A673 (cell line): ENCODE results near the gene PMPCA. TPM values are rescaled to one million over a fixed set of nuclear protein-coding genes. Genes with fewer than 3 reads are reported as not detected.

Experiments used
- BruUV-seq: library from RNA; stranded (reverse); fragments of 400-500 nt; replicated peaks from 2 replicates; lab custom pipeline; 2021; lab: Mats Ljungman, UMichigan
- CTCF ChIA-PET: fragments of 300-600 bp; sonication (Branson Sonifier 250); formaldehyde crosslinking; loops from one replicate; lab custom pipeline; 2022; ENCODE audit warnings: antibody characterized with exemption; lab: Charles Lee
- POLR2A ChIA-PET: fragments of 300-600 bp; sonication (Branson Sonifier 250); formaldehyde crosslinking; loops from one replicate; lab custom pipeline; 2022; ENCODE audit warnings: antibody characterized with exemption; ENCODE audit not compliant: low non-redundant PET; lab: Charles Lee
- DNase-seq: peaks from one replicate; pipeline ENCODE4 v3.0.0-alpha.2; 2015; ENCODE audit warnings: low spot score
- H3K27ac ChIP-seq: fragments of 200-600 bp; sonication (generic); 2 replicates; pipeline ENCODE4 v1.5.1; 2016; ENCODE audit warnings: mixed run types, low read depth, mild to moderate bottlenecking, mixed read lengths, antibody characterized with exemption, low read length; ENCODE audit not compliant: poor library complexity, severe bottlenecking
- H3K27me3 ChIP-seq: fragments of 200-600 bp; sonication (generic); replicated peaks from 2 replicates; pipeline ENCODE4 v1.6.1; 2017; ENCODE audit warnings: mixed run types, low read depth, mild to moderate bottlenecking, mixed read lengths, antibody characterized with exemption, low read length; ENCODE audit not compliant: insufficient read depth, poor library complexity
- H3K36me3 ChIP-seq: fragments of 200-600 bp; sonication (generic); 2 replicates; pipeline ENCODE4 v1.6.1; 2016; ENCODE audit warnings: mixed run types, mild to moderate bottlenecking, mixed read lengths, antibody characterized with exemption, low read length; ENCODE audit not compliant: insufficient read depth, poor library complexity, severe bottlenecking
- H3K4me1 ChIP-seq: fragments of 200-600 bp; sonication (generic); 2 replicates; pipeline ENCODE4 v1.6.1; 2017; ENCODE audit warnings: mixed run types, mild to moderate bottlenecking, mixed read lengths, antibody characterized with exemption, low read length; ENCODE audit not compliant: insufficient read depth, poor library complexity, severe bottlenecking
- H3K4me3 ChIP-seq: fragments of 200-600 bp; sonication (generic); 2 replicates; pipeline ENCODE4 v1.5.1; 2016; ENCODE audit warnings: low read depth, mixed run types, mild to moderate bottlenecking, mixed read lengths, low read length; ENCODE audit not compliant: poor library complexity, severe bottlenecking
- H3K9me3 ChIP-seq: fragments of 200-600 bp; sonication (generic); 2 replicates; pipeline ENCODE4 v1.6.1; 2016; ENCODE audit warnings: mixed run types, low read depth, mild to moderate bottlenecking, mixed read lengths, antibody characterized with exemption, low read length; ENCODE audit not compliant: poor library complexity, severe bottlenecking
- EZH2 ChIP-seq: fragments of 200-600 bp; sonication (generic); IDR thresholded peaks from 2 replicates; pipeline ENCODE4 v1.6.1; 2017; ENCODE audit warnings: borderline replicate concordance, low read depth, mild to moderate bottlenecking, mixed read lengths, antibody characterized with exemption, low read length; ENCODE audit not compliant: poor library complexity, severe bottlenecking
- intact Hi-C: fragments of 100-400 bp; cut with micrococcal nuclease; formaldehyde crosslinking; loops from one replicate; pipeline ENCODE4 v1.10.0; 2022; ENCODE audit not compliant: unreplicated experiment
- total RNA-seq: library from RNA; stranded (reverse); gene quantifications from 2 replicates; pipeline ENCODE4 v1.2.3, GENCODE V29; 2021
- TF ChIP-seq, protein P1 (sequence below): fragments of 300-800, 200-600 bp; sonication (generic); conservative IDR thresholded peaks from 2 replicates; pipeline ENCODE4 v1.5.1; 2017; ENCODE audit warnings: low read depth, mild to moderate bottlenecking, antibody characterized with exemption, low read length, moderate library complexity, mixed read lengths

PMPCA gene
- total RNA-seq, 1 experiment from 2014 or later: 94.8 TPM

DNA sequence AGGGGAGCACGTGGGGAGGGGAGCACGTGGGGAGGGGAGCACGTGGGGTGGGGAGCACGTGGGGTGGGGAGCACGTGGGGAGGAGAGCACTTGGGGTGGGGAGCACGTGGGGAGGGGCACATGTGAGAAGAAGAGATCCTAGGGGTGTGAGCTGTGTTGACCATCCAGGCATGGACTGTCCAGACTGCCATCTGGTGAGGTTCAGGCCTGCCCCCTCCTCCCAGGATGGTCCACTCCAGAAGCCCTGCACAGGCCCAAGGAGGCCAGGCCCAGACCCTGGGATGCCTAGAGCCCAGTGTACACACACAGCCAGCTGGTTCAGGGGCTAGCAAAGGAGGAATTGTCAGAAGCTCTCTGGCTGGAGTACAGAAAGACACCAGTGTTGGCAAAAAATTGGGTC is 12.8 kb upstream of the PMPCA start:
- ChIA-PET POLR2A (no interaction called here), CTCF (no interaction called here)
- H3K27me3 ChIP-seq: no peaks in the 10 kb centered on the region
- intact Hi-C loops: no loop called here
- no TSS peak for BruUV-seq
- peaks cover 55% of the 10 kb centered on the region for H3K36me3 ChIP-seq
- no peak overlapping the region for H3K27ac ChIP-seq
- peaks cover 9% of the 10 kb centered on the region for H3K4me1 ChIP-seq
- DNase-seq: no peak
- H3K9me3 ChIP-seq: no peaks in the 10 kb centered on the region
- TF ChIP-seq, protein P1, sequence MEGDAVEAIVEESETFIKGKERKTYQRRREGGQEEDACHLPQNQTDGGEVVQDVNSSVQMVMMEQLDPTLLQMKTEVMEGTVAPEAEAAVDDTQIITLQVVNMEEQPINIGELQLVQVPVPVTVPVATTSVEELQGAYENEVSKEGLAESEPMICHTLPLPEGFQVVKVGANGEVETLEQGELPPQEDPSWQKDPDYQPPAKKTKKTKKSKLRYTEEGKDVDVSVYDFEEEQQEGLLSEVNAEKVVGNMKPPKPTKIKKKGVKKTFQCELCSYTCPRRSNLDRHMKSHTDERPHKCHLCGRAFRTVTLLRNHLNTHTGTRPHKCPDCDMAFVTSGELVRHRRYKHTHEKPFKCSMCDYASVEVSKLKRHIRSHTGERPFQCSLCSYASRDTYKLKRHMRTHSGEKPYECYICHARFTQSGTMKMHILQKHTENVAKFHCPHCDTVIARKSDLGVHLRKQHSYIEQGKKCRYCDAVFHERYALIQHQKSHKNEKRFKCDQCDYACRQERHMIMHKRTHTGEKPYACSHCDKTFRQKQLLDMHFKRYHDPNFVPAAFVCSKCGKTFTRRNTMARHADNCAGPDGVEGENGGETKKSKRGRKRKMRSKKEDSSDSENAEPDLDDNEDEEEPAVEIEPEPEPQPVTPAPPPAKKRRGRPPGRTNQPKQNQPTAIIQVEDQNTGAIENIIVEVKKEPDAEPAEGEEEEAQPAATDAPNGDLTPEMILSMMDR: no peak
- TF ChIP-seq EZH2: no peak
- no peak overlapping the region for H3K4me3 ChIP-seq

DNA sequence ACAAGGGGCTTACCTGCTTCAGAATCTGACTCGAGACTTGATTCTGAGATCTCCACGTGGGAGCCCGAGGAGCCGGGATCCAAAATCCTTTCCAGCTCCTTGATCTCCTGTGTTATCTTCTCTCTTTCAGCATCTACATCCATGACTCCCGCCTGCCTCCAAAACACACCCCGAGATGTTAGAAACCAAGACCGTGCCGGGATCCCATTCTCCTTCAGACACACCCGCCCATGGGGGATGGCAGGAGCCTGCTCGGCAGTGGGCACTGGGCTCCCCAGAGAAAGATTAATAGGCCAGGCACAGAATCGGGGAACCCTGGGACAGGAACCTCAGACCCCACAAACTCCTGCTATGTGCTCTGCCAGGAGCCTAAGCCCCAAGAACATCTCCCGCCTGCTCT is 12.2 kb upstream of the PMPCA start:
- no TSS peak for BruUV-seq
- peaks cover 53% of the 10 kb centered on the region for H3K36me3 ChIP-seq
- H3K27ac ChIP-seq: peak overlapping the region; percentile 75

DNA sequence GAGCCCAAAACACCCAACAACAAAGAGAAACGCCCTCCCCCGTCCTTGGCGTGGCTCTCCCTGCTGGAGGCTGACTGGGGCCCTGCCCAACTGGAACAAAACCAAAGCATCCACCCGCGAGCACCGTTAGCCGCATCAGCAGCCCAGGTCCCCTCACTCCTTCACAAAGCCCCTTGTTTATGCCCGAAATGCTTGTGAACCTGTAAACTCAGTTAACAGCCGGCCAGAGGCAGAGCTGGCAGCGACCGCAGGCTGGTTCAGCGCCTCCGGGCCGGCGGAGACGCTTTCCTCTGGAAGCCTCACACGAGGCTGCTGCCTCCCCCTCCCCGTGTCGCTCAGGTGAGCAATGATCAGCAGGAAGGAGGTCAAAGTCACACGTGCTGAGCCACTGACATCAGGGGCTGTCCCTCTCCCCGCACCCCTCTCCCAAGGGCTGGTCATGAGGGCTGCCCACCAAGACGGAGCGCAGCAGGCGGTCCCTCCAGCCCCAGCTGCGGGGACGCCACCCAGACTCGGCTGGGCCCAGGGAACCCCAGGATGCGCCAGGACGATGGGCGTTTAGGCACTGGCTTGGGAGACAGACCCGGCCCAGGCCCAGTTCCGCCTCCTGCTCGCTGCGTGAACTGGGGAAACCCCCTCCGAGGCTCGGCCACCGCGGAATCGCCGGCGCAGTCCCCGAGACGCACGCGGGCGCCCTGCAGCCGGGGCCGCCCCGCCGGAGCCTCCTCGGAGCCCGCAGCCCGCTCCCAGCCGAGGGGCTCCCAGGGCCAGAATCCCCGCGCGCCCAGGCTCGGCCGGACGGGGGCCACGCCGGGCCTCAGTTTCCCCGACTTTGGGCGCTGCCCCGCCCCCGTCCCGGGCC is 11.1 kb upstream of the PMPCA start:
- no TSS peak for BruUV-seq
- Histone ChIP-seq H3K4me3 (peak overlapping the region; percentile 96), H3K27me3 (no peaks in the 10 kb centered on the region), H3K4me1 (peaks cover 9% of the 10 kb centered on the region), H3K36me3 (peaks cover 53% of the 10 kb centered on the region), H3K9me3 (no peaks in the 10 kb centered on the region), H3K27ac (peak overlapping the region; percentile 75)
- no peak for DNase-seq
- TF ChIP-seq, protein P1: no peak
- TF ChIP-seq EZH2: no peak
- CTCF ChIA-PET: no interaction called here
- intact Hi-C loops: no loop called here
- POLR2A ChIA-PET: no interaction called here

More for the DNA sequence above, 12.2 kb upstream of the PMPCA start:
- Histone ChIP-seq H3K4me1 (peaks cover 9% of the 10 kb centered on the region), H3K9me3 (no peaks in the 10 kb centered on the region), H3K4me3 (peak overlapping the region; percentile 96), H3K27me3 (no peaks in the 10 kb centered on the region)
- intact Hi-C loops: no loop called here
- ChIA-PET POLR2A (no interaction called here), CTCF (no interaction called here)
- no peak for DNase-seq
- TF ChIP-seq, protein P1: no peak
- TF ChIP-seq EZH2: no peak
